OCI-LY7 (cell line): ENCODE results near the gene LMTK3.

Experiments
- CTCF ChIP-seq: fragments of 200-600 bp; sonication (generic); conservative IDR thresholded peaks from 2 replicates; pipeline ENCODE4 v1.5.1; 2014; ENCODE audit warnings: mild to moderate bottlenecking, antibody characterized with exemption, low read length, moderate library complexity, mixed read lengths
- EZH2phosphoT487 ChIP-seq: fragments of 200-600 bp; sonication (generic); IDR thresholded peaks from 2 replicates; pipeline ENCODE4 v1.6.1; 2018; ENCODE audit warnings: low read depth, borderline replicate concordance, mild to moderate bottlenecking, mixed run types, antibody characterized with exemption, low read length, moderate library complexity, mixed read lengths

- no peak for TF ChIP-seq CTCF
- no peak for TF ChIP-seq EZH2phosphoT487
These were observed 19.9 kb downstream of the LMTK3 start for GRCh38 chr19:48491793-48492123.
